Measurements from ENCODE around the gene IL4. TPM values are rescaled to one million over a fixed set of nuclear protein-coding genes. Genes with fewer than 3 reads are reported as not detected.

The IL4 gene
- total and polyA plus RNA-seq, 2 experiments from 2014 or later, result not detected

- Histone ChIP-seq H3F3A (replicated peaks; ENCODE audit: low read depth) (no peaks in the 10 kb centered on the region), H3K4me3 (no peak overlapping the region), H4K20me1 (replicated peaks; ENCODE audit: insufficient read depth) (no peaks in the 10 kb centered on the region), H3K4me1 (ENCODE audit: insufficient read depth) (no peaks in the 10 kb centered on the region), H2AFZ (no peak overlapping the region), H3K27me3 (ENCODE audit: insufficient read depth) (no peaks in the 10 kb centered on the region), H3K4me2 (no peak overlapping the region), H3K27ac (ENCODE audit: low read depth) (no peak overlapping the region), H3K79me2 (replicated peaks; ENCODE audit: insufficient read depth) (no peaks in the 10 kb centered on the region), H3K36me3 (ENCODE audit: insufficient read depth) (no peaks in the 10 kb centered on the region), H3K9me2 (ENCODE audit: insufficient read depth) (no peaks in the 10 kb centered on the region)
- TF ChIP-seq, protein P1, sequence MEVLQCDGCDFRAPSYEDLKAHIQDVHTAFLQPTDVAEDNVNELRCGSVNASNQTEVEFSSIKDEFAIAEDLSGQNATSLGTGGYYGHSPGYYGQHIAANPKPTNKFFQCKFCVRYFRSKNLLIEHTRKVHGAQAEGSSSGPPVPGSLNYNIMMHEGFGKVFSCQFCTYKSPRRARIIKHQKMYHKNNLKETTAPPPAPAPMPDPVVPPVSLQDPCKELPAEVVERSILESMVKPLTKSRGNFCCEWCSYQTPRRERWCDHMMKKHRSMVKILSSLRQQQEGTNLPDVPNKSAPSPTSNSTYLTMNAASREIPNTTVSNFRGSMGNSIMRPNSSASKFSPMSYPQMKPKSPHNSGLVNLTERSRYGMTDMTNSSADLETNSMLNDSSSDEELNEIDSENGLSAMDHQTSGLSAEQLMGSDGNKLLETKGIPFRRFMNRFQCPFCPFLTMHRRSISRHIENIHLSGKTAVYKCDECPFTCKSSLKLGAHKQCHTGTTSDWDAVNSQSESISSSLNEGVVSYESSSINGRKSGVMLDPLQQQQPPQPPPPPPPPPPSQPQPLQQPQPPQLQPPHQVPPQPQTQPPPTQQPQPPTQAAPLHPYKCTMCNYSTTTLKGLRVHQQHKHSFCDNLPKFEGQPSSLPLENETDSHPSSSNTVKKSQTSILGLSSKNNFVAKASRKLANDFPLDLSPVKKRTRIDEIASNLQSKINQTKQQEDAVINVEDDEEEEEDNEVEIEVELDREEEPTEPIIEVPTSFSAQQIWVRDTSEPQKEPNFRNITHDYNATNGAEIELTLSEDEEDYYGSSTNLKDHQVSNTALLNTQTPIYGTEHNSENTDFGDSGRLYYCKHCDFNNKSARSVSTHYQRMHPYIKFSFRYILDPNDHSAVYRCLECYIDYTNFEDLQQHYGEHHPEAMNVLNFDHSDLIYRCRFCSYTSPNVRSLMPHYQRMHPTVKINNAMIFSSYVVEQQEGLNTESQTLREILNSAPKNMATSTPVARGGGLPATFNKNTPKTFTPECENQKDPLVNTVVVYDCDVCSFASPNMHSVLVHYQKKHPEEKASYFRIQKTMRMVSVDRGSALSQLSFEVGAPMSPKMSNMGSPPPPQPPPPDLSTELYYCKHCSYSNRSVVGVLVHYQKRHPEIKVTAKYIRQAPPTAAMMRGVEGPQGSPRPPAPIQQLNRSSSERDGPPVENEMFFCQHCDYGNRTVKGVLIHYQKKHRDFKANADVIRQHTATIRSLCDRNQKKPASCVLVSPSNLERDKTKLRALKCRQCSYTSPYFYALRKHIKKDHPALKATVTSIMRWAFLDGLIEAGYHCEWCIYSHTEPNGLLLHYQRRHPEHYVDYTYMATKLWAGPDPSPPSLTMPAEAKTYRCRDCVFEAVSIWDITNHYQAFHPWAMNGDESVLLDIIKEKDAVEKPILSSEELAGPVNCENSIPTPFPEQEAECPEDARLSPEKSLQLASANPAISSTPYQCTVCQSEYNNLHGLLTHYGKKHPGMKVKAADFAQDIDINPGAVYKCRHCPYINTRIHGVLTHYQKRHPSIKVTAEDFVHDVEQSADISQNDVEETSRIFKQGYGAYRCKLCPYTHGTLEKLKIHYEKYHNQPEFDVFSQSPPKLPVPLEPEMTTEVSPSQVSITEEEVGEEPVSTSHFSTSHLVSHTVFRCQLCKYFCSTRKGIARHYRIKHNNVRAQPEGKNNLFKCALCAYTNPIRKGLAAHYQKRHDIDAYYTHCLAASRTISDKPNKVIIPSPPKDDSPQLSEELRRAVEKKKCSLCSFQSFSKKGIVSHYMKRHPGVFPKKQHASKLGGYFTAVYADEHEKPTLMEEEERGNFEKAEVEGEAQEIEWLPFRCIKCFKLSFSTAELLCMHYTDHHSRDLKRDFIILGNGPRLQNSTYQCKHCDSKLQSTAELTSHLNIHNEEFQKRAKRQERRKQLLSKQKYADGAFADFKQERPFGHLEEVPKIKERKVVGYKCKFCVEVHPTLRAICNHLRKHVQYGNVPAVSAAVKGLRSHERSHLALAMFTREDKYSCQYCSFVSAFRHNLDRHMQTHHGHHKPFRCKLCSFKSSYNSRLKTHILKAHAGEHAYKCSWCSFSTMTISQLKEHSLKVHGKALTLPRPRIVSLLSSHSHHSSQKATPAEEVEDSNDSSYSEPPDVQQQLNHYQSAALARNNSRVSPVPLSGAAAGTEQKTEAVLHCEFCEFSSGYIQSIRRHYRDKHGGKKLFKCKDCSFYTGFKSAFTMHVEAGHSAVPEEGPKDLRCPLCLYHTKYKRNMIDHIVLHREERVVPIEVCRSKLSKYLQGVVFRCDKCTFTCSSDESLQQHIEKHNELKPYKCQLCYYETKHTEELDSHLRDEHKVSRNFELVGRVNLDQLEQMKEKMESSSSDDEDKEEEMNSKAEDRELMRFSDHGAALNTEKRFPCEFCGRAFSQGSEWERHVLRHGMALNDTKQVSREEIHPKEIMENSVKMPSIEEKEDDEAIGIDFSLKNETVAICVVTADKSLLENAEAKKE (CRISPR knock-in tag; IDR thresholded peaks at IDR 0.05), result no peak
- no peak for TF ChIP-seq EZH2phosphoT487 (IDR thresholded peaks at IDR 0.05; ENCODE audit: unreplicated experiment)
- TF ChIP-seq STAT1 (IDR thresholded peaks at IDR 0.05; ENCODE audit: unreplicated experiment), result no peak
- TF ChIP-seq, protein P2, sequence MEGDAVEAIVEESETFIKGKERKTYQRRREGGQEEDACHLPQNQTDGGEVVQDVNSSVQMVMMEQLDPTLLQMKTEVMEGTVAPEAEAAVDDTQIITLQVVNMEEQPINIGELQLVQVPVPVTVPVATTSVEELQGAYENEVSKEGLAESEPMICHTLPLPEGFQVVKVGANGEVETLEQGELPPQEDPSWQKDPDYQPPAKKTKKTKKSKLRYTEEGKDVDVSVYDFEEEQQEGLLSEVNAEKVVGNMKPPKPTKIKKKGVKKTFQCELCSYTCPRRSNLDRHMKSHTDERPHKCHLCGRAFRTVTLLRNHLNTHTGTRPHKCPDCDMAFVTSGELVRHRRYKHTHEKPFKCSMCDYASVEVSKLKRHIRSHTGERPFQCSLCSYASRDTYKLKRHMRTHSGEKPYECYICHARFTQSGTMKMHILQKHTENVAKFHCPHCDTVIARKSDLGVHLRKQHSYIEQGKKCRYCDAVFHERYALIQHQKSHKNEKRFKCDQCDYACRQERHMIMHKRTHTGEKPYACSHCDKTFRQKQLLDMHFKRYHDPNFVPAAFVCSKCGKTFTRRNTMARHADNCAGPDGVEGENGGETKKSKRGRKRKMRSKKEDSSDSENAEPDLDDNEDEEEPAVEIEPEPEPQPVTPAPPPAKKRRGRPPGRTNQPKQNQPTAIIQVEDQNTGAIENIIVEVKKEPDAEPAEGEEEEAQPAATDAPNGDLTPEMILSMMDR (conservative IDR thresholded peaks at IDR 0.05; ENCODE audit: low read depth in 2 of 2), result no peak
- TF ChIP-seq ZNF114 (CRISPR knock-in tag; IDR thresholded peaks at IDR 0.05), result no peak
- no peak for TF ChIP-seq ZNF331 (CRISPR knock-in tag; IDR thresholded peaks at IDR 0.05; ENCODE audit: low read depth)
- TF ChIP-seq ETS1 (IDR thresholded peaks at IDR 0.05), result no peak
- TF ChIP-seq EZH2 (IDR thresholded peaks at IDR 0.05; ENCODE audit: low read depth, unreplicated experiment), result no peak
- H3K27ac Mint-ChIP-seq, result no peak overlapping the region
- H3K4me1 Mint-ChIP-seq, result peaks cover 6% of the 10 kb centered on the region
- no peak overlapping the region for H3K4me3 Mint-ChIP-seq
- DNase-seq (ENCODE audit: low spot score) (no peak), ATAC-seq (no peak)
- H3K36me3 Mint-ChIP-seq (ENCODE audit: low read depth), result no peaks in the 10 kb centered on the region
- no peaks in the 10 kb centered on the region for H3K9me3 Mint-ChIP-seq
- H3K27me3 Mint-ChIP-seq (ENCODE audit: insufficient read depth, low read depth, poor library complexity), result no peaks in the 10 kb centered on the region
Measured at GRCh38 chr5:132679166-132679565, 5.4 kb downstream of the IL4 start.
